Uterus (tissue), 2 donors: ENCODE measurements around the gene TRIM17.

Experiments used
- CTCF ChIP-seq, 4 experiments: fragments of 200-600 bp in 2 of 4; fragments of 450-650 bp in 2 of 4; sonication (generic) in 2 of 4; IDR thresholded peaks; one replicate each; pipeline ENCODE4 v1.5.1; 2016 to 2019; ENCODE audit warnings: antibody characterized with exemption in 4 of 4, mild to moderate bottlenecking in 2 of 4, moderate library complexity in 1 of 4
- POLR2A ChIP-seq, 2 donors: fragments of 450-650 bp; IDR thresholded peaks; one replicate each; pipeline ENCODE4 v1.6.1; 2016; ENCODE audit warnings: antibody characterized with exemption in 2 of 2, mild to moderate bottlenecking in 1 of 2, moderate library complexity in 1 of 2

- peak; percentile 62 to 70 for TF ChIP-seq POLR2A (IDR thresholded peaks at IDR 0.05)
- peak in 1 of 4 experiments; percentile 51 for TF ChIP-seq CTCF (IDR thresholded peaks at IDR 0.05)
These were observed 40.9 kb upstream of the TRIM17 start for GRCh38 chr1:228457396-228458176.
